HG03521 (cell line): ENCODE results near the gene ADAMTS8.

Source experiments
- ATAC-seq: cut with Tn5 transposase; IDR thresholded peaks from one replicate; pipeline ENCODE4 v1.9.1; 2021; ENCODE audit warnings: mild to moderate bottlenecking, moderate library complexity; ENCODE audit not compliant: unreplicated experiment

The ADAMTS8 gene, protein sequence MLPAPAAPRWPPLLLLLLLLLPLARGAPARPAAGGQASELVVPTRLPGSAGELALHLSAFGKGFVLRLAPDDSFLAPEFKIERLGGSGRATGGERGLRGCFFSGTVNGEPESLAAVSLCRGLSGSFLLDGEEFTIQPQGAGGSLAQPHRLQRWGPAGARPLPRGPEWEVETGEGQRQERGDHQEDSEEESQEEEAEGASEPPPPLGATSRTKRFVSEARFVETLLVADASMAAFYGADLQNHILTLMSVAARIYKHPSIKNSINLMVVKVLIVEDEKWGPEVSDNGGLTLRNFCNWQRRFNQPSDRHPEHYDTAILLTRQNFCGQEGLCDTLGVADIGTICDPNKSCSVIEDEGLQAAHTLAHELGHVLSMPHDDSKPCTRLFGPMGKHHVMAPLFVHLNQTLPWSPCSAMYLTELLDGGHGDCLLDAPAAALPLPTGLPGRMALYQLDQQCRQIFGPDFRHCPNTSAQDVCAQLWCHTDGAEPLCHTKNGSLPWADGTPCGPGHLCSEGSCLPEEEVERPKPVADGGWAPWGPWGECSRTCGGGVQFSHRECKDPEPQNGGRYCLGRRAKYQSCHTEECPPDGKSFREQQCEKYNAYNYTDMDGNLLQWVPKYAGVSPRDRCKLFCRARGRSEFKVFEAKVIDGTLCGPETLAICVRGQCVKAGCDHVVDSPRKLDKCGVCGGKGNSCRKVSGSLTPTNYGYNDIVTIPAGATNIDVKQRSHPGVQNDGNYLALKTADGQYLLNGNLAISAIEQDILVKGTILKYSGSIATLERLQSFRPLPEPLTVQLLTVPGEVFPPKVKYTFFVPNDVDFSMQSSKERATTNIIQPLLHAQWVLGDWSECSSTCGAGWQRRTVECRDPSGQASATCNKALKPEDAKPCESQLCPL

DNA sequence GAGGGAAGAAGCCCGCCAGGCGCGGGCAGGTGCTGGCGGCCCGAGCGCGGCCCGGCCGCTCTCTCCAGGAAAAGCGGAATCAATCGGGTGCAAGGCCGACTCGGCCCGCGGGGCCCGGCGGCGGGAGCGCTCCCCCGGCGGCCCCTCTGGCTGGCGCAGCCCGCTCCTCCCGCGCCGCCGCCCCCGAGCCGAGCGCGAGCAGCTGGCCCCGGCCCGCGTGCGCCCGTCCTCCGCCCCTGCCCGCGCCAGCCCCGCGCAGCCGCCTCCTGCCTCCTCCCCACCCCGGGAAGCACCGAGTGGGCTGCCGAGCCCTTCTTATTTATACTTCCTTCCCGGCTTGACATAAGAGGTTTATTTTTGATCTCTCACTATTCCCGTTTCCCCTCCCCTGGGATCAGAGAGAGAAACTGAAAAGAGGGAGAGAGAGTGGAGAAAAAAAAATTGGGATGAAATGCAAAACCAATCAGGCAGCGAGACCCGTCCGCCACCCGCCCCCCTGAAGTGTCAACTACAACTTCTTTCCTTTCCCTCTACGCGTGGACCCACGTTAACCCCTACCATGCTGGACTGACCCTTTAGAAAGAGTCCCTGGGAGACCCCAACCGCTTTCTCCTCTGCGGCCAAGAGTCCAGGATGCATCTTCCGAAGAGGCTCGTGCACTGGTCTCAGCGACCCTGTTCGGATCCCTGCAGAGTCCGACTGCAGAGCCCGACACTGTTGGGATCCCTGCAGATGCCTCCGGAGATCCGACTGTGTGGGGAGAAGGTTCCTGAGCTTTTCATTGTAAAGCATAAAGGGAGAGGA, at the start of gene ADAMTS8:
Gene ADAMTS8, minus strand, starts transcription at position 294 of the 804 bp plus-strand sequence. CDS start 323 bp downstream, outside the sequence.
- ATAC-seq, result no peak

DNA sequence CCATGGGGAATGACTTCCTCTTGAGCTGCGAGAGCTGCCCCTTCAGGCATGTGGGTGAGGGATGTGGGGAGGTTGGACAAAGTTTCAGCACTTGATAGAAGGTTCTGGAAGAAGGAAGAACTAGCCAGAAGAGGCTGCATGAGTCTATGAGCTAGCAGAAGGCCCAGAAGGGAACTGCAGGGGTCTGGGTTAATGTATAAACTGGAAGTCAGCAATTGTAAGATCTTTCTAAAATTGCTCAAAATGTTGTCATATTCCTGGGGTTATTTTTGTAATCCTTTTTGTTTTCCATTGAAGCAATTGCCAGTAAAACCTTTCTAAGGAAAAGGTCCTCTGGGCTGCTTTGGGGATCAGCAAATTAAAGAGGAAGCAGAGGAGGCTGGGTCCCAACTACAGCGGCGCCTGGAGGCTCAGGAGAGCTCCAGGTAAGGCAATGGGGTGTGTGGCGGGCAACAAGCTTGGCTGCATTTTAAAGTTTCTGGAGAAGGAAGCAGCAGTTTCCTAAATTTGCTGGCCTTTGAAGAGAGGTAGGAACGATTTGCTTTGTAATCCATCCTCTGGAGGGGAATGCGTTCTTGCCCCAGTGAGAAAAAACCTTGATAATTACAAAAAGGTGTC, 49.3 kb upstream of the ADAMTS8 start:
- ATAC-seq, result no peak

DNA sequence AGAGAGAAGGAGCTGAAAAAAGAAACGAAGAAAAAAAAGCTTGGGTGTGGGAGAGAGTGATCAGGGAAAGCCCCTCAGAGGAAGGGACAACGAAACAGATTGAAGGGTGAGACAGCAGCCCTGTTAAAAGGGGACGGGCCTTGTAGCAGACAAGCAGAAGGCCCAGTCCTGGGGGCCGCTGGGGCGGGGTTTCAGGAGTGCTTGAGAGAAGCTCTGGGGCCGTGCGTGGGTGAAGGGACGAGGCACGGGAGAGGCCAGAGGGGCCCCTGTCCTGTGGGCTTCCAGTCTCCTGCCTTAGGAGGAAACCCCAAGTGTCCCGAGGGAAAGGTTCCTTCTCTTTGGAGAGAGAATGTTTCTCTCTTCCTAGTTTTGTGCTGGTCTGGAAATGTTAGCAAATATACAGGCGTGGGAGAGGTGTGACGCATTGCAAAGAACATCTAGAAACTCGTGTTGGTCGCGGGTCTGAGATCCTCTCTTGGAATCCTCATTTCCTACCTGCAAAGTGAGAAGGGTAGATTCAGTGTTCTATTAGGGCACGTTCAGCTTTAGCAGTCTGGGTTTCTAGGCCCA, 48.6 kb upstream of the ADAMTS8 start:
- no peak for ATAC-seq

DNA sequence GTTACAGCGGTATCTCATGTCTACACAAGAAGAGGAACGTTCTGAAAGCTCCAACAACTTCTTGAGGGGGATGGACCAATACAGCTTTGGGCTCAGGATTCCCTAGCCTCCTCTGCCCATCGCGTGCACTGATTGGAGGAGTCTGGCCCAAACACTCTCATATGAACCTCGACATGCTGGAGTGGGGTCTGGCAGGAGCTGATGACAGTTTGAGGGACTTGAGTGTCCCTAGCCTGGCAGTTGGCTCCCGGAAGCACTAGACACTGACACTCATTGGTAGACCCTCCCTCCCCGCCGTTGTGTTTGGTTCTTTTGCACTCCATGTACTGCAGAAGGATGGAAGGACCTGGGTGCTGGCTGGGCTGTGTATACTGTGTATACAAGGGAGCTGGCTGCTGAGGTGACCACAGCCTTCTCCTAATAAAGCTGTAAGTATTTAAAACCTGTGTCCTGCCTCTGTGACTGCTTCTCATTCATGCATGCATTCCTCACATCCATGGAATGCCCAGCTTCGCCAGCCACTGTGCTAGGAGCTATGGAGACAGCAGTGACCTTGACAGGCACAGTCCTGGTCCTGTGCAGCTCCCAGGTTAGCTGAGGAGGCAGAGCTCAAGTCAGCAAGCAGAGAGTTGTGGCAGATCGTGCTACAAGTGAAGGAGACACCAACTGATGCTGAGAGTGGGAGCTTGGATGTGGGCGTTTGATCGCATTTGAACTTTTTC, 48.0 kb upstream of the ADAMTS8 start:
- ATAC-seq, result no peak

DNA sequence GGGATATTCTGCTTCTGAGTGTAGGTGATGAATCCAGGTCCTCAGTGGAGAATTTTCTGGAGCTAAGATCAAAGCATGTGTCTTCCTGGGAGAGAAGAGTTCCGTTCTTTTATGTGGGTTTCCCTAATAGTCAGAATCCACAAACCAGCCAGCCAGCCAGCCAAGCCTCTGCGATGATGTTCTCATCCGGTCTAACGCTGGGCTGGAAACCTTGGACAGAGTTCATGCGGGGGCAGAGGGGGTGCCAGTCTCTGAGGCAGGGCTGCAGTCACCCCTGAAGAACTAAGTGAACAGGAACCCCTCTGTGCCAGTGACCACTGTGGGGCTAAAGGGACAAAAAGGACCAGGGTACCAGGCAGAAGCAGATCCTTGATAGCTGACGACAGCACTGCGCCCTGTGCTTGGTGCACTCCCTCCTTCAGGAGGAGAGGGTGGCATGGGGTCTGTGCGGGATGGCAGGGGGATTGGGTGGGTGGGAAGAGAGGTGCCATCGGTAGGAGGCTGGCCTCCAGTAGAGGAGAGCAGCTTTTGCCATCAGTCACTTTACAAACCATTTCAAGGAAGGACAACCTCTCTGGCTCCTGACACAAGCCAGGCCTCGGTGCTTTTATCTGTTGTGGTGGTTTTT, 47.1 kb upstream of the ADAMTS8 start:
- ATAC-seq, result no peak

DNA sequence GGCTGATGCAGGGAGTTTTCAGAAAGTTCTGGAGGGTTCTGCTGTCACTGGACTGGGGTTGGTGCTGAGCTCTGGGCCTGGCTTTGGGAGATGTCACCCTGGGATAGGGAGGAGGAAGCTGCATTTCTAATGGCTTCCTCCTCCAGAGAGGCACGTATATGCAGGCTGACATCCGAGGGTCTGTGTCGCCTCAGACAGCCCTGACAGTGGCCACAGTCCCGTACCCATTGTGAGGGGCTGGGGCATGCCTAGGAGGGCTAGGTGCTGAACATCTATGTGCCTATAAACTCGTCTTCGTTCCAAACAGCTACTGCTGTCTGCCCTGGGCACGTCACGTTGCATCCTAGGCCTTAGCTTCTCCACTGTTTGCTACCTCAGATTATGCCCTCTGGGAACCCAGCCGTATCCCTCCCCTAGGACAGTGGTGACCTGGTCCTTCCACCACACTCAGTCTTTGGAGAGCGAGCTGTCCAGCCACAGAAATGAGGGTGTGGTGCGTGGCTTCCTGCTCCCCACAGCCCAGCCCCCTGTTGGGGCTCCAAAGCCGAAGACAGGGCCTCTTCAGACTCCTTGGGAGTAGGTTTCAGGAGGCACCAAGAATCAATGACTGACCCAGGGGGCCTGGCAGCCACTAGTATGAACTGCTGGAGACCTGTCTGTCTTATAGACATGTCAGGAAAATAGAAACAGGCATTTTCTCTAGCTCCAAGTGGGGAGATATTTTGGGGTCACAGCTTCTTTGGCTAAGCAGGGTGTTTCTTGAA, 46.4 kb upstream of the ADAMTS8 start:
- no peak for ATAC-seq

DNA sequence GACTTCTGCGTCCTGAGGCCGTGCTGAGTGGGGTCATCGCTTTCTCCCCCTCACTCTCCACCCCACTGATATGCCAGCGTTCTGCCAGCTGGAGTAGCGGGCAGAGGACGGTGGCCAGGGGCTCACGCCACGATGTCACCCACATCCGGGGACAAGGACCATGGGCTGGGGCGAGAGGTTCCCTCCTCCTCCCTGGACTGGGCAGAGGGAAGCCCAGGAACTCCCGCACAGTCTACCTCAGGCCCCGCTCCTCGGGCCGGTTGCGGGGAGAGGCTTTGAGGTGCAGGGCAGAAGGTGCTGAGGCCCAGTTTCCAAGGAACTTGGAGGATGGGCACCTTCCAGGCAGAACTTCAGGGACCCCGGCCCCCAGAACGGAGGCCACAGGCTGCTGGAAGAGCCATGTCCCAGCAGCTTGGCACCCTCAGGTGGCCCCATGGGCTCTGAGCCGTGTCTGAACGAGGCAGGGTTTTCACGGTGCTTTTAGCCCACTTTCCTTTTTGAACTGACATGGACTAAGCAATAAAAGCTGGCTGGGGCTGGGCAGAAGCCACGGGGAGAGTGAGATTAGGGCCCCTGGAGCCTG, 45.5 kb upstream of the ADAMTS8 start:
- no peak for ATAC-seq

DNA sequence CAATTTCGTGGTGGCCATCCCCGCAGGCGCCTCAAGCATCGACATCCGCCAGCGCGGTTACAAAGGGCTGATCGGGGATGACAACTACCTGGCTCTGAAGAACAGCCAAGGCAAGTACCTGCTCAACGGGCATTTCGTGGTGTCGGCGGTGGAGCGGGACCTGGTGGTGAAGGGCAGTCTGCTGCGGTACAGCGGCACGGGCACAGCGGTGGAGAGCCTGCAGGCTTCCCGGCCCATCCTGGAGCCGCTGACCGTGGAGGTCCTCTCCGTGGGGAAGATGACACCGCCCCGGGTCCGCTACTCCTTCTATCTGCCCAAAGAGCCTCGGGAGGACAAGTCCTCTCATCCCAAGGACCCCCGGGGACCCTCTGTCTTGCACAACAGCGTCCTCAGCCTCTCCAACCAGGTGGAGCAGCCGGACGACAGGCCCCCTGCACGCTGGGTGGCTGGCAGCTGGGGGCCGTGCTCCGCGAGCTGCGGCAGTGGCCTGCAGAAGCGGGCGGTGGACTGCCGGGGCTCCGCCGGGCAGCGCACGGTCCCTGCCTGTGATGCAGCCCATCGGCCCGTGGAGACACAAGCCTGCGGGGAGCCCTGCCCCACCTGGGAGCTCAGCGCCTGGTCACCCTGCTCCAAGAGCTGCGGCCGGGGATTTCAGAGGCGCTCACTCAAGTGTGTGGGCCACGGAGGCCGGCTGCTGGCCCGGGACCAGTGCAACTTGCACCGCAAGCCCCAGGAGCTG, 44.8 kb upstream of the ADAMTS8 start:
- no peak for ATAC-seq

DNA sequence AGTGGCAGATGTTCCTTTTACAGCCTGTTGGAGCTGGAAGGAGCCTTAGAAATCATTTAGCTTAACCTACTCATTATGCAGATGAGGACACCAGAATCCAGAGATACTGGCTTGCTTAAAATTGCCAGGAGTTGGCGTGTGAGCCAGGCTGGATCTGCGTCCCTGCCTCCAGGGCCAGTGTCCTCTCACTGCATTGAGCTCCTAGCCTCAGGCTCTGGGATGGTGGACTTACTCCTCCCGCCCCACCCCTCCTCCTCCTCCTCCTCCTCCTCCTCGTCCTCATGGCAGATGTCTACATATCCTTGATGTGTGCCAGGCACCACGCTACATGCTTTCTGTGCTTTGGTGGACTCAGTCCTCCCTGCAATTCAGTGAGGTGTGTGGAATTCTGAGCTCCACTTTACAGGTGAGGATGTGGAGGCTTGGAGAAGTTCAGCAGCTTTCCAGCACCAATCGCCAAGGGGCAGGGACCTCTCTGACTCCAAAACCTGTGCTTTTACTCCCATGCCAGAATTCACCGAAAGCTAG, 44.1 kb upstream of the ADAMTS8 start:
- no peak for ATAC-seq

DNA sequence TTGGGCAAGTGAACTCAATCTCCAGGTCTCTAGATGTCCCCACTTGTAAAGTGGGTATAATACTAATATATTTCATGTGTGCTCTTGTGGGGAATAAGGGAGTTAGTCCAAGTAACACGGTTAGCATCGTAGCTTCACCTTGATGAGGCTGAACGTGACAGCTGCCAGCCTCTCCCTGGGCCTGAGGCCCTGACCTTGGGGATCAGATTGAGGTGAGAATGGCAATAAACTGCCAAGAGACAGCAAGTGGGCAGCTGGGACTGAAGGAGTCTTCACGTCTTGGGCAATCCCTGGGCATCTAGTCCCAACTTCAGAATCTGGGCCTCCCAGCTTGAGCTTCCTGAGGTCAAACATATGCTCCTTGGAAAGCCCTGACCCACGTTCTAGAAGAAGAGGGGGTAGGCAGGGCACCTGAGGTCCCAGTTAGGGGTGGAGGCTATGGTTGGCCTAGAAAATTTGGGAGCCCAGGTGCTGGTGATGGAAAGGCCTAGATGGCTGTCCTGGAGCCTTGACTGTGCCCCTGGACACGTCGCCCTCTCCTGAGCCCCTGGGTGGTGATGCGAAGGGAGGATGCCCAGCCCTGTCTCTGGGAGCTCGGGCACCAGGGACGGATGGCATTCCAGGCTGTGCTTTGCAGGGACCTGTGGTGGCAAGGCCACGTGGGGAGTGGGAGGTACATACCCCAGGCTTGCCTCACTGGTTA, 43.5 kb upstream of the ADAMTS8 start:
- ATAC-seq, result no peak

DNA sequence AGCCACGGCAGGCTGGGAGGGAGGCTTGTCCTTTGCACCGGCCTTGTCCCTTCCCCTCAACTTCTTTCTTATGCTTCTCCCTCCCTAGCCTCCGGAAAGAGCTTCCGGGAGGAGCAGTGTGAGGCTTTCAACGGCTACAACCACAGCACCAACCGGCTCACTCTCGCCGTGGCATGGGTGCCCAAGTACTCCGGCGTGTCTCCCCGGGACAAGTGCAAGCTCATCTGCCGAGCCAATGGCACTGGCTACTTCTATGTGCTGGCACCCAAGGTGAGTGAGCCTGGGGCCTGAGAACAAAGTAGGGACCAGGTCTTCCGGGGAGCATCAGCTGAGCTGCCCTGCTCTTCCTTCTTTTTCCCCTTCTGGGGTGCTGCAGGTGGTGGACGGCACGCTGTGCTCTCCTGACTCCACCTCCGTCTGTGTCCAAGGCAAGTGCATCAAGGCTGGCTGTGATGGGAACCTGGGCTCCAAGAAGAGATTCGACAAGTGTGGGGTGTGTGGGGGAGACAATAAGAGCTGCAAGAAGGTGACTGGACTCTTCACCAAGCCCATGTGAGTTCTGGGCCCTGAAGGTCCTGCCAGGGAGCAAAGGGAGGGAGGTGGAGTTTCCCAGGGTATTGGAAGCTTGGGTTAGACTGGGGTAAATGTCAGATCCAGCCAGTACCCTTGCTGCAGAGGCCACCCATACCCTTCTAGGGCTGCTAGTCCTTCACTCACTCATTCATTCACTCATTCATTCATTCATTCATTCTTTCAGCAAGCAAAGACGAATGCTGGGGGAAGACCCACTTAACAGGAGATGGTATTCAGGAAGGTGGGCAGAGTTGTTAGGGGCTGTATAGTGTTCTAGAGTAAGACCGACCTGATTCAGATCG, 42.7 kb upstream of the ADAMTS8 start:
- ATAC-seq, result no peak

DNA sequence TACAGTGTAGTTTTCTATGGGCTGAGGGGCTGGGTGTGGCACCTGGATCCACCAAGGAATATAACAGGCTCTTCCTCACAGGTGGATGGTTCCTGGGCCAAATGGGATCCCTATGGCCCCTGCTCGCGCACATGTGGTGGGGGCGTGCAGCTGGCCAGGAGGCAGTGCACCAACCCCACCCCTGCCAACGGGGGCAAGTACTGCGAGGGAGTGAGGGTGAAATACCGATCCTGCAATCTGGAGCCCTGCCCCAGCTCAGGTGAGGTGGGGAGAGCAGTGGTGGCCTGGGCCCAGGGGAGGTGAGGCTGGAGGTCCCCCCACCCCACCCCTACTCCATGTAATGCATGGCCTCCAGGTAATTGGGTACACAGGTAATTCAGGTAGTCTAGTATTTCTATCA, 40.8 kb upstream of the ADAMTS8 start:
- ATAC-seq, result no peak

DNA sequence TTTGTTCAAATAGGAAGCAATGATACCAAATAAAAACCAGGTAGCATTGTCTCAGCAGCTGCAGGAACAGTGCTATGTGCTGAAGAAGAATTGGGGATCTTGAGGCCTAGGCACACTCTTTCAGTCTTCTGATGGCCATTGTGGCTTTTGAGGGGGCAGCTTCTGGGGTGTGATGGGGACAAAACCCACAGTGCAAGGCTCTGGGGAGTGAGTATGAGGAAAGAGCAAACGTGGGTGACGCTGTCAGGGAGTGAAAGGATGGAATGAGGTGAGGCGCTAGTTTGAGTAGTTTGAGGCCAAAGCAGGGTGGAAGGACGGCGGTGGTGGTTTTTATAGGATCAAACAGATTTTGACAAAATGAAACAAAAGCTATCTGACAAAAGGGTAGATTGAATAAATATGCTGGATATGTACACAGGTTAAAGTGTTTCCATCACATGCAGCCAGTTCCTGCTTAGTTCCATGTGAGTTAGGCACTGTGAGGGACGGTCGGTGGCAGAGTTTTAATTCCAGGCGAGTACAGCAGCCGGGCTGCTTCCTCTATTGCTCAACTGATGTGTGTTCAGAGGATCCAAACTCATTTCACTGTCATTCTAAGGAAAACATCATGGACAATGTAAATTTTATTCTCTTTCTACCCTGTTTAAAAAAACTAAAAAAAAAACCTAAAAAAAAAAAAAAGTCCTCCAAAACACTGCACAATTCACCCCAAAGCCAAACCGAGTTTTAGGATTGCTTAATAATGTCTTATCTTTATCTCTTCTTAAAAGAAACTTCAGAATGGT, 38.9 kb upstream of the ADAMTS8 start:
- ATAC-seq, result no peak

DNA sequence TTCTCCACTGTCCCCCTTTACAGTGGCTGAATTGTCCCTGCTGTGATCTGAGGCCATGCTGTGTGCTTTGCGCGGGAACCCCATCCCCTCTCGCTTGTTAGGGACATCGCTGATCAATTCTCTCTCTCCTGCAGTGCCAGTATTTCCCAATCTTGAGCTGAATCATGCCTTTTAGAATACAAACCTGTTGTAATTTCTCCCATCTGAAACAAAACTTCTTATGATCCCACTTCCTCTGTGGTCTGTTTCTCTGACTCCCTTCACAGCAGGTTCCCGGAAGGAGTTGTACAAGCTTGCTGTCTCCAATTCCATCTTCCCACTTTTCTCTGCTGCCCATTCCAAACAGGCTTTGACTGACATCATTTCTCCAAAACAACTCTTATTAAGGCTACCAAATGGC, 36.9 kb upstream of the ADAMTS8 start:
- ATAC-seq, result no peak

DNA sequence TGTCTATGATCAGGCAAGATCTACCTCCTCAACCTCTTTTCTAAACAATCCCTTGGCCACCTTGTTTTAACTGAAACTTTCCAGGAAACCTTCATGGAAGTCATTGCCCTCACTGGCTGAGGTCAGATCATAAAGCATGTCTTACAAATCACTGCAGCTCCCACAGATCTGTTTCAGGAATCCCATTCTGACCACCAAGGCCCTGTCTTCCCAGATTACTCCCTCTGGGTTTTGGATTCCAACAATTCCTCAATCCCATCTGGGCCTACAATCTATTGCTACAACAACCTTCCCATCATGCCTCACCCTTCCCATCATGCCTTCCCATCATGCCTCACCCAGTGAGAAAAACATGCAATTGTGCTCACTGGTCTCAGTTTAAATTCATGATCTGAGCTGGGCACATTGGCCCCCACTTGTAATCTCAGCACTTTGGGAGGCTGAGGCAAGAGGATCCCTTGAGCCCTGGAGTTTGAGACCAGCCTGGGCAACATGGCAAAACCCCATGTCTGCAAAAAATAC, 35.9 kb upstream of the ADAMTS8 start:
- ATAC-seq, result no peak
